HUDEP-2 (cell line): ENCODE results near the gene AJAP1.
A peak's percentile ranks its signal among the peaks of the same experiment; 100 is the strongest.

Experiments used
- DNase-seq, 76 experiments: peaks; one replicate each; lab custom pipeline; 2025; ENCODE audit not compliant: unreplicated experiment in 76 of 76; lab: John Stamatoyannopoulos, UW

Gene AJAP1

GRCh38 chr1:4728319-4729089 is 74.1 kb downstream of the AJAP1 start:
- no peak for DNase-seq

- DNase-seq = no peak
Measured at GRCh38 chr1:4729090-4729471, 74.7 kb downstream of the AJAP1 start.

- DNase-seq = no peak
Measured at GRCh38 chr1:4730078-4730477, 75.7 kb downstream of the AJAP1 start.

- DNase-seq = no peak
Measured at GRCh38 chr1:4733446-4734177, 79.2 kb downstream of the AJAP1 start.

GRCh38 chr1:4734219-4734618 is 79.8 kb downstream of the AJAP1 start:
- no peak for DNase-seq

- no peak for DNase-seq
Measured at GRCh38 chr1:4734791-4735190, 80.4 kb downstream of the AJAP1 start.

GRCh38 chr1:4736254-4736653 is 81.8 kb downstream of the AJAP1 start:
- DNase-seq = no peak

GRCh38 chr1:4741876-4742423 is 87.5 kb downstream of the AJAP1 start:
- DNase-seq = peak in 1 of 76 experiments; percentile 1

GRCh38 chr1:4743978-4744750 is 89.8 kb downstream of the AJAP1 start:
- DNase-seq = no peak

GRCh38 chr1:4745560-4745959 is 91.2 kb downstream of the AJAP1 start:
- no peak for DNase-seq

GRCh38 chr1:4749406-4749805 is 95.0 kb downstream of the AJAP1 start:
- DNase-seq = no peak

GRCh38 chr1:4750177-4750576 is 95.8 kb downstream of the AJAP1 start:
- no peak for DNase-seq

GRCh38 chr1:4752059-4752458 is 97.7 kb downstream of the AJAP1 start:
- DNase-seq = no peak

- DNase-seq = no peak
Measured at GRCh38 chr1:4754816-4755215, 100.4 kb downstream of the AJAP1 start.

GRCh38 chr1:4755301-4755845 is 101.0 kb downstream of the AJAP1 start:
- no peak for DNase-seq

- no peak for DNase-seq
Measured at GRCh38 chr1:4755864-4756504, 101.6 kb downstream of the AJAP1 start.

- no peak for DNase-seq
Measured at GRCh38 chr1:4756851-4757580, 102.6 kb downstream of the AJAP1 start.

- no peak for DNase-seq
Measured at GRCh38 chr1:4759671-4760070, 105.3 kb downstream of the AJAP1 start.

- no peak for DNase-seq
Measured at GRCh38 chr1:4760088-4760487, 105.7 kb downstream of the AJAP1 start.

GRCh38 chr1:4761324-4761723 is 106.9 kb downstream of the AJAP1 start:
- DNase-seq = no peak
